ENCODE data around the gene MAPRE3. TPM values are rescaled to one million over a fixed set of nuclear protein-coding genes. Genes with fewer than 3 reads are reported as not detected.

Gene MAPRE3
- total RNA-seq, 1 donor from 2014 or later, result 4.1 TPM

- H3K4me3 Mint-ChIP-seq (ENCODE audit: unreplicated experiment), result no peak overlapping the region
- no peak for DNase-seq (ENCODE audit: low spot score)
- peak overlapping the region; percentile 21 for H3K27ac Mint-ChIP-seq (ENCODE audit: unreplicated experiment)
These were observed 45.2 kb upstream of the MAPRE3 start for GRCh38 chr2:26925100-26925791.

GRCh38 chr2:26927221-26927620 is 43.2 kb upstream of the MAPRE3 start:
- Mint-ChIP-seq H3K4me3 (ENCODE audit: unreplicated experiment) (no peak overlapping the region), H3K27me3 (ENCODE audit: unreplicated experiment) (no peaks in the 10 kb centered on the region), H3K27ac (ENCODE audit: unreplicated experiment) (no peak overlapping the region), H3K4me1 (ENCODE audit: unreplicated experiment) (peaks cover 10% of the 10 kb centered on the region), H3K36me3 (ENCODE audit: low read depth, unreplicated experiment) (no peaks in the 10 kb centered on the region), H3K9me3 (ENCODE audit: unreplicated experiment) (no peaks in the 10 kb centered on the region)
- DNase-seq (ENCODE audit: low spot score), result no peak
- TF ChIP-seq CTCF (IDR thresholded peaks at IDR 0.05; ENCODE audit: unreplicated experiment), result no peak

More at GRCh38 chr2:26925100-26925791, 45.2 kb upstream of the MAPRE3 start:
- no peaks in the 10 kb centered on the region for H3K36me3 Mint-ChIP-seq (ENCODE audit: low read depth, unreplicated experiment)
- H3K27me3 Mint-ChIP-seq (ENCODE audit: unreplicated experiment), result no peaks in the 10 kb centered on the region
- H3K4me1 Mint-ChIP-seq (ENCODE audit: unreplicated experiment), result peaks cover 8% of the 10 kb centered on the region
- TF ChIP-seq CTCF (IDR thresholded peaks at IDR 0.05; ENCODE audit: unreplicated experiment), result no peak
- no peaks in the 10 kb centered on the region for H3K9me3 Mint-ChIP-seq (ENCODE audit: unreplicated experiment)

- no peaks in the 10 kb centered on the region for H3K9me3 Mint-ChIP-seq (ENCODE audit: unreplicated experiment)
- no peaks in the 10 kb centered on the region for H3K36me3 Mint-ChIP-seq (ENCODE audit: low read depth, unreplicated experiment)
- no peak for TF ChIP-seq CTCF (IDR thresholded peaks at IDR 0.05; ENCODE audit: unreplicated experiment)
- no peak for DNase-seq (ENCODE audit: low spot score)
- H3K27ac Mint-ChIP-seq (ENCODE audit: unreplicated experiment), result no peak overlapping the region
- peaks cover 6% of the 10 kb centered on the region for H3K27me3 Mint-ChIP-seq (ENCODE audit: unreplicated experiment)
- H3K4me3 Mint-ChIP-seq (ENCODE audit: unreplicated experiment), result no peak overlapping the region
- H3K4me1 Mint-ChIP-seq (ENCODE audit: unreplicated experiment), result peaks cover 4% of the 10 kb centered on the region
These were observed 37.5 kb upstream of the MAPRE3 start for GRCh38 chr2:26932974-26933373.

- Mint-ChIP-seq H3K27me3 (ENCODE audit: unreplicated experiment) (peaks cover 6% of the 10 kb centered on the region), H3K4me1 (ENCODE audit: unreplicated experiment) (peaks cover 4% of the 10 kb centered on the region), H3K9me3 (ENCODE audit: unreplicated experiment) (no peaks in the 10 kb centered on the region), H3K36me3 (ENCODE audit: low read depth, unreplicated experiment) (no peaks in the 10 kb centered on the region), H3K27ac (ENCODE audit: unreplicated experiment) (peak overlapping the region; percentile 37), H3K4me3 (ENCODE audit: unreplicated experiment) (no peak overlapping the region)
- DNase-seq (ENCODE audit: low spot score), result no peak
- no peak for TF ChIP-seq CTCF (IDR thresholded peaks at IDR 0.05; ENCODE audit: unreplicated experiment)
These were observed 36.8 kb upstream of the MAPRE3 start for GRCh38 chr2:26933431-26934334.

GRCh38 chr2:26934335-26934724 is 36.1 kb upstream of the MAPRE3 start:
- Mint-ChIP-seq H3K27me3 (ENCODE audit: unreplicated experiment) (peaks cover 6% of the 10 kb centered on the region), H3K36me3 (ENCODE audit: low read depth, unreplicated experiment) (no peaks in the 10 kb centered on the region), H3K4me3 (ENCODE audit: unreplicated experiment) (no peak overlapping the region), H3K27ac (ENCODE audit: unreplicated experiment) (no peak overlapping the region), H3K4me1 (ENCODE audit: unreplicated experiment) (peaks cover 4% of the 10 kb centered on the region), H3K9me3 (ENCODE audit: unreplicated experiment) (no peaks in the 10 kb centered on the region)
- TF ChIP-seq CTCF (IDR thresholded peaks at IDR 0.05; ENCODE audit: unreplicated experiment), result no peak
- DNase-seq (ENCODE audit: low spot score), result no peak
